RPMI7951 (cell line): ENCODE results near the gene SCP2D1. TPM values are rescaled to one million over a fixed set of nuclear protein-coding genes. Genes with fewer than 3 reads are reported as not detected.
"Not testable (repeated sequence)": the region's sequence is repeated elsewhere in the genome, so short reads cannot be mapped to it uniquely, and the experiment has no call there.

ENCODE experiments used
- DNase-seq: peaks from one replicate; pipeline ENCODE4 v3.0.0-alpha.2; 2012; ENCODE audit warnings: low read depth
- total RNA-seq: library from RNA; depleted of rRNA; stranded (reverse); fragments of >200 nt; shearing (Covaris generic); gene quantifications from 2 replicates; pipeline ENCODE4 v1.2.3, GENCODE V29; 2014; rRNA removed

Gene SCP2D1
- total RNA-seq: not detected in 2 replicates

DNA sequence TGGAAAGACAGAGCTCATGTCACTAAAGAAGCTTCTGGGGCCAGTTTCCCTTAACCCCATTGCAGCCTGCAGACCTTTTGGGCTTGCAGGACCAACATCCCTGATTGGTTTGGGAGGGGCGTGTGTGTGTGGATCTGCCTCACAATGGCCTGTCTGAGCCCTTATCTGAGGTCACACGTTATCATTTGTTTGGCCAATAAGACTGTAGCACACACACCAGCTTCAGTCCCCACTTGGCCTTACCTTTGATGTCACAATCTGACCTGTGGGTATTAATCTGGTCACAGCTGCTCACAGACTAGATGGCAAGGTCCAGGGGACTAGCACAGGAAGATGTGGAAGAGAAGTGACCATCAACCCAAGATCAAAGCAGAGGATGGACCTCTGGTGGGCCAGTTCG lies at the start of gene SCP2D1:
Gene SCP2D1, plus strand, starts transcription at position 301 of the 400 bp plus-strand sequence. Its CDS starts 33 bp downstream, at position 334.
- no peak for DNase-seq

DNA sequence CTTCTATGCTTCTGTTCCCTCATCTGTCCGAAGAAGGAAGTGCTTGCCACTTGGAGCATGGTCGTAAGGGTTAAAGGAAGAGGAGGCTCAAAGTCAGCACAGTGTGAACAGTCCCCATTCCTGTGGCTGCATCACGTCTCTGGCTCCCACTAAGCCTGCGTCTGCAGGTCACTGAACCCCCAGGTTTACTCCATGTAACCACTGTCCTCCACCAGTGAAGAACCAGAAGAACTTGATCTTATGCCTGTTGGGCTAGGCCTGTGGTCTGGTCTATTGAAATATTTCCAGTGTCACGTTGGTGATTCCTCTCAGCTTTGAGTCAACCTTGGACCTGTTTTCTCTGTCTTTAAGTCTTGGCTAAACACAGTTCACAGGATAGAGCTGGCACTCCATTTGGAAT lies 45.9 kb upstream of the SCP2D1 start:
- DNase-seq: no peak

DNA sequence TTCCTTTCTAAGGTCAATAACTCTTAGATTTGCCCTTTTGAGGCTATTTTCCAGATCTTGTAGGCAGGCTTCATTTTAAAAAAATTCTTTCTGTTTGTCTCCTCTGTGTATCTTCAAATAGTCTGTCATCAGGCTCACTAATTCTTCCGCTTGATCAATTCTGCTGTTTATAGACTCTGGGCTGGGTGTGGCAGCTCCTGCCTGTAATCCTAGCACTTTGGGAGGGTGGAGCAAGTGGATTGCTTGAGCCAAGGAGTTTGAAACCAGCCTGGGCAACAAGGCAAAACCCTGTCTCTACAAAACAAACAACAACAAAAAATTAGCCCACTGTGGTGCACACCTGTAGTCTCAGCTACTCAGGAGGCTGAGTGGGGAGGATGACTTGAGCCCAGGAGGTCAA lies 40.0 kb upstream of the SCP2D1 start:
- no peak for DNase-seq

DNA sequence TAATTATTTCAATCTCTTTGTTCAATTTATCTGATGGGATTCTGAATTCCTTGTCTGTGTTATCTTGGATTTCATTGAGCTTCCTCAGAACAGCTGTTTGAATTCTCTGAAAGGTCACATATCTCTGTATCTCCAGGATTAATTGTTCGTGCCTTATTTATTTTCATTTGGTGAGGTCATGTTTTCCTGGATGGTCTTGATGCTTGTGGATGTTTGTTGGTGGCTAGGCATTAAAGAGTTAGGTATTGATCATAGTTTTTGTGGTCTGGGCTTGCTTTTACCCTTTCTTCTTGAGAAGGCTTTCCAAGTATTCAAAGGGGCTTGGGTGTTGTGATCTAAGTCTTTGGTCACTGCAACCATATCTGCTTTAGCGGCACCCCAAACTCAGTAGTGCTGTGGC lies 39.4 kb upstream of the SCP2D1 start:
- no peak for DNase-seq

GRCh38 chr20:18775633-18776032 lies 38.0 kb upstream of the SCP2D1 start:
- no peak for DNase-seq

- no peak for DNase-seq
Observed at GRCh38 chr20:18778690-18779392, 34.7 kb upstream of the SCP2D1 start.

DNA sequence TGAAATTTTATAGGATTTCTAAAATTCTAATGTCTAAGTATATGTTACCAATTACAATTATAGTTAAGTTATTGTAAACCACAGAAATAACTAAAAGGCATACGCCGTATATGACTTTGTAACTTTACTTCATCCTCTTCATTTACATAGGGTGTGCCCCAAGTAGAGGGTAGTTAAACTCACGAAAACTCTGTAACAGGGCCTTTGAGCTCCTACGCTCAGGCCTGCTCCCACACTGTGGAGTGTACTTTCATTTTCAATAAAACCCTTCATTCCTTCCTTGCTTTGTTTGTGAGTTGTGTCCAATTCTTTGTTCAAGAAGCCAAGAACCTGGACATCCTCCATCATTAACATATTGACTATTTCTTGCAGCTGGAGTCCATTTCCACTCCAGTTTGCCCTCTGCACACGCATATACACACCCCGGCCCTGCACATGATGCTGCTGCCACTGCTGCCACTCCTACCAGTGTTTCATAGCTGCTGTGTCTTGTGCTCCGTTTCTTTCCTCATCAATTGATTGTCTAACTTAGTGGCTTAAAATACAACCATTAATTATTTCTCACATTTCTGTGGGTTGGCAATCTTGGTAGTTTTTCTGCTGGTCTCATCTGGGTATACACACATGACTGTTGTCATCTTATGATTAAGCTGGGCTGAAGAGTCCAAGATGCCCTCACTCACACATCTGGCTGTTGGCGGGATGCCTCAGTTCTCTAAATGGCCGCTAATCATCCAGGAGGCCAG lies 33.0 kb upstream of the SCP2D1 start:
- no peak for DNase-seq

DNA sequence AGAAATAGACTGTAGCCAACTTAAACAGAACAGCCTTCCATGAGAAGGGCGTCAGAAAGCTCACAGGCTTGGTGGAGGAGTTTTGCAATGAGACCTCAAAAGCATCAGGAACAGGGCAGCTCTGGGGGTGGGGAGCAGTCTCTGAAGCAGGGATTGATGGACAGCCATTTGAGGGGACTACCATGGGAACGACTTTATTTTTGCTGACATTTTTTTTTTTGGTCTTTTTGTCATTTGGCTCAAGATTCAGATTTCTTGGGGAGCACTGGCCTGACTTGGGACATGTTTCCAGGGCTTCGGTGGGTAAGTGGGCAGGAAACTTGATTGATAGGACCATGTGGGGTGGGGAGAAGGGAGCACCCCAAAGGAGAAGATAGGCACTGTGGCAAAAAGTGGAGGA lies 32.1 kb upstream of the SCP2D1 start:
- no peak for DNase-seq

DNA sequence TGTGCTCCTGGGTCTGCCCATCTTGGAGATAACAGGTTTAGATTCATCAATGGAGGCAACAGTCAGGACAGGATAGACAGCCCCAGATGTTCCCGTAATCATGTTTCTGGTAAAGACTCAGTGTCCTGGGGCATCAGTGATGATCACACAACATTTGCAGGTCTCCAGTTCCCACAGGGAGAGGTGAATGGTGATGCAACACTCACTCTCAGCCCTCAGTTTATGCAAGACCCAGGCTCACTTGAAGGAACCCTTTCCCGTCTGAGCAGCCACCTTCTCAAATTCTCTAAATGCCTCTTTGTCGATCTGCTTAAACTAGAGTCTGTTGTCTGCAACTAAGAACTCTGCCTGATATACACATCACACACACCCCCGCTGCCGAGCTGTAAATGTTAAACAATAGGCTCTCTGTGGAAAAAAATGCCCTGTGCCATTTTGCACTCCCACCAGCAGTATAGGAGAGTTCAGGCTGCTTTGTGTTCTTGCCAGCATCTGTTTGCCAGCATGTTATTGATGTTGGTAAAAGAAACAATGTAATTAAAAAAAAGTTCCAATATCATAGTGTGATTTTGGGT lies 30.1 kb upstream of the SCP2D1 start:
- DNase-seq: no peak

- DNase-seq: not testable (repeated sequence)
Observed at GRCh38 chr20:18787046-18787445, 26.5 kb upstream of the SCP2D1 start.

GRCh38 chr20:18788021-18788420 lies 25.6 kb upstream of the SCP2D1 start:
- no peak for DNase-seq

GRCh38 chr20:18790787-18791186 lies 22.8 kb upstream of the SCP2D1 start:
- no peak for DNase-seq

DNA sequence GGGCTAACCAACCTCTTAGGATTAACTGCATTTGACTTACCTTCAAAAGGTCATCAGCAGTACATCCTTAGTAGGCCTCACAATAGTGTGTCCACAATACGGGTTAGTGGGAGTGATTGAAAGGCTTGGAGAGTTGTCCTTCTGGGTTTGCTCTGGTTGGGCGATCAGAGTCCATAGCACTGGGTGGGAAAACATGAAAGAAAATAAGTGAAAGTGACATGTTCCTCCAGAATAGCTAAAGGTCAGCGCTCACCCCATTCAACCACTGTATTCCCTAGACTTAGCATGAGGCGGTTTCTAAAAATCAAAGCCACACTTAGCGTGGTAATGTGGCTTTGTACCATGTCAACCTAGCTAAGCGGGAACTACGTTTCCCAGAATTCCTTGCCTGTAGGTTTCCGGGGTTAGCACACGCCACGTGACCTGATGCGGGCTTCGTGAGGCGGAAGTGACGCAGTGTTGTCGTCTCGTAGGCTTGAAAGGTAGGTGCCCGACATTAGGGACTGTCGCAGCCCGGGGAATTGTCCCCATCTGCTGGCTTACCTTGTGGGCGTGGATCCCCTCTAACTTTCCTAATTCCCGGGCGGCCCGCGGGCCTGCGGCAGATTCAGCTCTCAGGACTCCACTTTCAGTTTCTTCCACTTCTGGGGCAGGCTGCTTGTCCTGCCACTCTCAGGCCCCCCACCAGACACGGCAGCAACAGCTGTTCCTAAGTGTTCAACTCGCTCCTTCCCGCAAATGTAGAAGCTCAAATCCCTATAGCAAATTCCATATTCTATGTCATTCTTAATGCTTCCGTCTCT lies 19.8 kb upstream of the SCP2D1 start:
- peak; percentile 93 for DNase-seq

DNA sequence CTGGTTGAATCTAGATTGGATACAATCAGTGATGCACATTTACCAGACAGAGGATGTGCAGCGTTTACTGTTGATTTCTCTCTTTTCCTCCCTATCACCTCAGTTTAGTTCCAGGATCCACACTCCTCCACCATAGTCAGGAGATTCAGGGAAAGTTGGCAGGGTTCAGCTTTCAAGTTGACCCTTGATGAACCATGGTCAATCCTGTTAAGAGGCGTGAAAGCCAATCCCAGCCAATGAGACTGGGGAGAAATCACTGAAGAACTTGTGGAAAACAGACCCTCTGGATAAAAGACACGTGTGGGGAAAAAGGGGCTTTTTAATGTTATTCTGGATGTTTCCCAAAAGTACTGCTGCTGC lies 19.2 kb upstream of the SCP2D1 start:
- DNase-seq: no peak

DNA sequence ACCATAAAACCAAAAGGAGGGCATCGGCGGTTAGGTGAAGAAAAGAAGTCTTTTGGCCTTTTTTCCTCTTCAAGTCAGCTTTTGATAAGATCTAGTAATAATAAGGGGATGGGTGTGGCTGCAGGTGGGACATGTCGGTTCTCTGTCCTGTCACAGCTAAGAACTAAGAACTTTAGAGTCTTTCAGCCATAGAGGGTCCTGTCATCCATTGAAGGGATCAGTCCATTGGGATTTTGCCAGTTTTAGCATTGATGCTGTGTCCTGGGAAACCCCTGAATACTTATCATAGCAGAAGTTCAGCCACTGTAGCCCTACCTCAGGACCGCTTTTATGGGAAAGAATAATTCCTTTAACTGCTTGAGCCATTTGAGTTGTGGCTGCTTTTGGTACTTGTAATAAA lies 18.2 kb upstream of the SCP2D1 start:
- DNase-seq: no peak

- DNase-seq: no peak
Observed at GRCh38 chr20:18796282-18796833, 17.2 kb upstream of the SCP2D1 start.

- no peak for DNase-seq
Observed at GRCh38 chr20:18801516-18801915, 12.1 kb upstream of the SCP2D1 start.

DNA sequence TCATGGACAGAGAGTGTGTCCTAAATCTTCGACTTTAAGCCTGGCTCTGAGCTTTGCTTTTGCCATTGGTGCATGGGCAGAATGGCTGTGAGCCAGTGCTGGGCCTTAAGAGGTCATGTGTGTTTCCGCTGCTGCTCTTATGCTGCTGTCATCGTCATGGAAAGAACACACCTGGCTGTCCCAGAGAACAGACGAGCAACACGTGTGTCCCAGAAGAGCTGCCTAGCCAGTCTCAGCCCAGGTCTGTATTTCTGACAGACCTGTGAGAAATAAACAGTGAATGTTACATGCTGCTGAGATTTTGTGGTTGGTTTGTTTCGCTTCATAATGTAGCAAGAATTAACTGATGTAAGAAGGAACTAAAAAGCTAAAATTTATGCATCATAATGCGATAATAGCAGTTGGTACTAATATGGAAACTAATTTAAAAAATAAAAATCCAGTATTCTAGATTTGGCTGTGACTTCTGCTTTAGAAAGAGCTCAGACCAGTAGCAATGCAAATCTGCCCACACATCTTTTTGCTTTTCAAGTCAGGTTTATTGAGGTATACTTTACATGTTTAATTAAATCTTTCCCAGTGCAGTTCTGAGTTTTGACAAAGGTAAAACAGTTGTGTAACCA lies 11.5 kb upstream of the SCP2D1 start:
- no peak for DNase-seq

DNA sequence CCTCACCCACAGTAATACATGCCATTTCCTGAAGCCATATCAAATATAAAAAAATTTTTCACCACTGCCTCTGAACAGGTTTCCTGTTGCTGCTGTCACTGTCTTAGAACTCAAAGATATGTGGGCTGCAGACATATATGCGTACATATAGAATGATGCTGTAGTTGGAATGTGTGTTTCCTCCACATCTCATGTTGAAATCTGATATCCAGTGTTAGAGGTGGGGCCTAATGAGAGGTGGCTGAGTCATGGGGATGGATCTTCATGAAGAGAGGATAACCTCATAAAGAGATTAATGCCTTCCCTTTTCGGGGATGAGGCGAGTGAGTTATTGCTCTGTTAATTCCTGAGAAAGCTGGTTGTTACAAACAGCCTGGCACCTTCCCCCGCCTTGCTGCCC lies 7.7 kb upstream of the SCP2D1 start:
- DNase-seq: peak; percentile 61

- no peak for DNase-seq
Observed at GRCh38 chr20:18808712-18809111, 4.9 kb upstream of the SCP2D1 start.

DNA sequence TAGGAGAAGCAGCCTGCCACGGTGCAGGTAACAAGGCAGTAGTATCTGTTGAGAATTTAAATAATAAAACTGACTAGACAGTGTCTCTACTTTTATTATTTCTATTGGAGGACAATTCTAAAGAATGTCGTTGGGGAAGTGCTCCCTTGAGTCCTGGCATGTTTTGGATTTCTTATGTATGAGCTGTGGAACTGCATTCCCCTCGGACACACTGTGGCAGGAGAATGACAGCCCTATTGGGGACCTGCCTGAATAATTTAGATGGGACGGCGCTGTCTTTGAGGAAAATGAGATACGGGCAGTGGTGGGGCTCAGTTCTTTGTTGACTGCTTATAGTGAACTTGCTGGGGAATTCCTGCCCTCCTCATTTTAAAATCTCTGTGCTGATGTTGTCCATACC lies 2.4 kb upstream of the SCP2D1 start:
- no peak for DNase-seq

- no peak for DNase-seq
Observed at GRCh38 chr20:18811904-18812303, 1.7 kb upstream of the SCP2D1 start.
